Activated CD8-positive, alpha-beta memory T cell treated with anti-CD3 and anti-CD28 coated beads, Interleukin-2, amount 50 U/mL, for 48 hours (primary cell): ENCODE results near the gene NME1.

ENCODE experiments used
- DNase-seq: peaks from one replicate; pipeline ENCODE4 v3.0.0-alpha.2; 2020

NME1 gene

GRCh38 chr17:51197754-51198153, 44.4 kb downstream of the NME1 start:
- no peak for DNase-seq

GRCh38 chr17:51200295-51200694, 46.9 kb downstream of the NME1 start:
- DNase-seq = no peak

- DNase-seq = no peak
Observed at GRCh38 chr17:51200846-51201245, 47.5 kb downstream of the NME1 start.

- no peak for DNase-seq
Observed at GRCh38 chr17:51203838-51204237, 50.5 kb downstream of the NME1 start.
